NCI-H345 treated with DMSO at 0.1 percent for 48 hours (cell line): ENCODE results near the gene FGF14.
"Not testable (repeated sequence)": the region's sequence is repeated elsewhere in the genome, so short reads cannot be mapped to it uniquely, and the experiment has no call there.

Experiments
- DNase-seq: peaks from one replicate; lab custom pipeline; 2025; ENCODE audit not compliant: unreplicated experiment; lab: John Stamatoyannopoulos, UW

Gene FGF14

DNA sequence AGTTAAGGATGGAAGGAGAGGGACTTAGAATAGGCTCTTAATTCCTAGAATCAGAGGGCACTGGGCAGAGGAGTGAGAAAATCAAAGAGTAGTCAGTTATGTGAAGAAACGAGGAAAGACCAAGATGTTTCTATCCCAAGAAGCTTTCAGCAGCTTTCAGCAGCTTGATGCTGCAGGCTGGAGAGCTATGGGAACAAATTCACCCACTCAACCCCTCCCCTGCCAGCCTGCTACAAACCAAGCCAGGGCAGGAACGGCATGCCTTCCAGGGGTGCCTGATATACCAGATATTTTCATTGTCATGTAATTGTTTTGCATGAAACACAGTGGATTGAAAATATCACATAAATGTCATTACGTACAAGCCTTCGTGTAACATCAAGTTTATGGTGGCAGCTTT is 262.2 kb downstream of the FGF14 start:
- DNase-seq, result no peak

DNA sequence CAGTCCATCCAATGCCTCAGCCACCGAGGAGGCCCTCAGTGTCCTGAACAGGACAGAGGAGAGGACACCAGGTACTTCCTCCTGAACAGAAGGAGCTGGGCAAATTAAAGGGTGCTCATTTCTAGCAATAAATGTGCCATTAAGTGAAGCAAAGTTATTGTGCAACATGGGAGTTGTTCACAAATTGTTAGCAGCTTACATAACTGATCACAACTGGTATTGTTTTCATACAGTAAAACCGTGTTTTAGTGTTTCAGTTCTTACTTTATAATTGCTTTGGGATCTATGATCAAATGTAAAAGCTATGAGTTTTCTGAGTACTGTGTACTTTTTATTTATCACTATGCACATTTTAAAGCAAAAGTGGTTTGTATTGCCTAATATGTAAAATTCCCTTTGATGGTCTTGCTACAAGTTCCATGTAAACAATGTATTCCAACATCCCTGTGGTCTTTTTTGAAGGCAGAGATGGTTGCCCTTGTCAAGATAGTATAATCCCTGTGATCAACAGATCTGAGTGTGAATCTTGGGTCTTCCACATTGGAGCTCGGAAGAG is 263.1 kb downstream of the FGF14 start:
- DNase-seq, result no peak

DNA sequence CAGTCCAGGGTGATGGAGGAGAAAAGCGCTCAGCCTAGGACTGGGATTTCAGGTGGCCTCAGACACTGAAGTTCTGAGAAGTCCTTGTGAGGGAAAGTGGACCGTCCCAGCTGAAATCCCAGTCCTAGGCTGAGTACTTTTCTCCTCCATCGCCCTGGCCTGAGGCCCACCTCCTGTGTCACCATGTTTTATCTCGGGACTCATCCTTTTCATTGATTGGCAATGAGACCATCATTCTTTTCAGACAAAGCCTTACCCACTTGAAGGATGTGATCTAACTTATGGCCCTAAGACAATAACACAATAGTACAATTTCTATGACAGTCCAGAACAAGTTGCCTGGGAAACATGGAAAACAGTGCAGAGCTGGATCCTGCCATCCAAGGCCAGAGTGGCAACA is 263.9 kb downstream of the FGF14 start:
- DNase-seq, result not testable (repeated sequence)

DNA sequence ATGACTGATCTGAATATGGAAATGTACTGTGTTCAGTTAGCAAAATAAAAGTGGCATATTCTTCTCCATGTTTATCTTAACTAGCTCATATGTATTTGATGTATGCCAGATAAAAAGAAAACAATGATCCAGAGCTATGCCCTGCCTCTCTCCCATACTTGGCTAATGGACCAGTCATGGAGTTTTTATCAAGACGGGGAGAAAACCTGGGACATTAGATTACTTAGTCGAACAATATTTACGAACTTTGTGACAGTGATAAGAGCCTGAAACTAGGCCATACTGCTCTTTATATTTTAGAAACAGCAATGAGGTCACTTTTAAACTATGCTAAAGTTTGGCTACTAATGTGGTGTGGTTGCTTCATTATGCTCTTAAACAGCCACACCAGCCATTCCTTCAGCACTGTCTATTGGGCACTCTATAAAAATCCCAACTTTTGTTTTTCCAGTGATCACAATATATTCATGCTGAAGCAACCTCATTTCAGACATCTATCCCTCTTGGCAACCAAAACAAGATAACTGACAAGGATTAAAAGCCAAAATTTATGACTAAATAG is 265.0 kb downstream of the FGF14 start:
- DNase-seq, result no peak

DNA sequence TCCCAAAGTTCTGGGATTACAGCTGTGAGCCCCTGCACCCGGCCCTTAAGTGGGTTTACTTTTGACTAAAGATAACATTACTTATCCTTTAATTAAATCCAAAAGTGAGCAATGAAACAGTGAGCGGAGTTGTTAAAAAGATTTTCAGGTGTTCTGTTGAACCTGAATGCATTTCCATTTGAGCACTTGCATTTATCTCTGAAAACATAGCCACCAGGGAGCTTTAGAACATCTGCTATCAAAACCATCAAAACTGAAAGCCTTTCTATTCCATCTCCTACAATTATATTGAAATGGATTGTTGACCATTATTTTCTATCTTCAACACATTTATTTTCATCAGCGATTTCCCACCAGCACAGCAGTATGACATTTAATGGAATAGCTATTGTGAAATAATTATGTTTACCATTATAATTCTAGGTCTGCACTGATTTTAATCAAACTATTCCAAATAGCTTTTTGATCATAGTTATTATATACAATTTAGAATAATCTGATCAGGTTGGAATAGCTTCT is 269.0 kb downstream of the FGF14 start:
- no peak for DNase-seq

DNA sequence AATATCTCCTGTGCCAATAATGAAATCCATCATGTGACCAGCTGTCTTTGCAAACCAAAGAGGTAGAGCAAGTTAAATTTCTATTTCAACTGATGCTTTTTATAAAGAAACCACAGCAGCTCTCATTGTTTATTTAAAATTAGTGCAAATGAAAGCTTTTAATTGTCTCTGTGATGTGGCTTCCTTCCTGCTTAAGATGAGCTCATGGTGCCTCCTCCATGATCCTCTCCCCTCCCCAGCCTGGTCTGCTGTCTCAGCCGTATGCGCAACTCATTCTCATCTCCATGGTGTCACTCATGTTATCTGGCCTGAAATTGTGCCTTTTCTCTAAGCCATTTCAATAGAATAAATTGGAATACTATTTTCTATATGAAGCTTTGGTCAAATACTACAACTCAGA is 270.6 kb downstream of the FGF14 start:
- DNase-seq, result no peak

DNA sequence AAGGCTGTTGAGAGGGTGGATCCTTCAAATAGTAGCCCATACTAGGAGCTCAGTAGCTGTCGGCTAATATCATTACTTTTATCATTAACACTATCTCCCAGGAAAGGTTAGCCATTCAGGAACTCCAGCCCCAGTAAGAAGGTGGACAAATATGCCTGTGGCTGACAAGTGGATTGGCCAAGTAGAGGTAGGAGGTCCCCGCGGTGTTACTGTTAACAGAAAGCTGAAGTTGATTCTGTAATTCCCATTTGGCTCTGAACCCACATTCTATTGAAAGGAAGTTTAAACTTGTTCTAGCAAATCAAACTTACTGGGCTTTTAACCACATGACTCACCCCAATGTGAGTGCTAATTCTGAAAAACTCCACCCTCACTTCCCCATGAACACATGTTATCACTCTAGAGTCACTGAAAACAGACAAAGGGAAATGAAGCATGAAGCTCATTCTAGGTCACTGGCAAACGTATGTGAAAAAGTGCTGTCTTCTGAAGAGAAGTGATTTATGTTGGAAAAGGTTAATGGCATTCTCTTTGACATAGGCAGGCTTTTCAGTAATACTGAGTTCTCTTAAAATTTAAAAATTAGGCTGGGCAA is 273.5 kb downstream of the FGF14 start:
- DNase-seq, result peak; percentile 22

DNA sequence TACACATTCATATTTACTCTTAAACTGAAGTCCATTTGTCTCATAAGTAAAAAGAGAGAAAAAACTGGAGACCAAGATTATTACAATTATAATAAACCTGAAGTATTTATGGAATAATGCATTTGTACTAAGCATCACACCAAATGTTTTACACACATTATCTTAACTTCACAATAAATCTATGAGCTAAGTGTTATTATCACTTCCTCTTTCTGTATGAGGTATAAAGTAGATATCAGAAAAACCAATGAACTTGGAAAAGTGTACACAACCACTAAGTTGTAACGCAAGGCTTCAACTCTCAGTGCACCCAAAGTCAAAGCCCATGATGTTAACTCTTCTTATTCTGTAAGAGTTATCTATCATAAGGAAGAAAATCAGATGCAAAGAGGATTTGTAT is 274.7 kb downstream of the FGF14 start:
- DNase-seq, result no peak

DNA sequence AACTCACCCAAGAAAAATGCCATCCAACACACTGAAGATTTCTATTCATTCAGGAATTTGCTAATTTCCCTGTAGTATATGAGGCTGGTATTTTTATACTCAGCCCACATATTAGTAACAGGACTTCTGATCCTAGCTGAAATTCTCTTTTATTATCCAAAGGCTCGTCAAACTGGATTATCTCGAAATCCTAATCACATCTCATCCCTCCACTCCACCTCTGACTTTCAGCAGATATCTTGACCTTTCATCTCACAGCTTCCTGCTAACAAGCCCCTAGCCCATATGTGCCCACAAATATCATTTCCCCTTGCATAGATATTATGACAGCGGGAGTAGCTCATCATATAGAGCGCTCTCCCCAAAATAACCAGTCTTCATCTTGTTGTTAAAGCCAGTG is 279.7 kb downstream of the FGF14 start:
- DNase-seq, result no peak

DNA sequence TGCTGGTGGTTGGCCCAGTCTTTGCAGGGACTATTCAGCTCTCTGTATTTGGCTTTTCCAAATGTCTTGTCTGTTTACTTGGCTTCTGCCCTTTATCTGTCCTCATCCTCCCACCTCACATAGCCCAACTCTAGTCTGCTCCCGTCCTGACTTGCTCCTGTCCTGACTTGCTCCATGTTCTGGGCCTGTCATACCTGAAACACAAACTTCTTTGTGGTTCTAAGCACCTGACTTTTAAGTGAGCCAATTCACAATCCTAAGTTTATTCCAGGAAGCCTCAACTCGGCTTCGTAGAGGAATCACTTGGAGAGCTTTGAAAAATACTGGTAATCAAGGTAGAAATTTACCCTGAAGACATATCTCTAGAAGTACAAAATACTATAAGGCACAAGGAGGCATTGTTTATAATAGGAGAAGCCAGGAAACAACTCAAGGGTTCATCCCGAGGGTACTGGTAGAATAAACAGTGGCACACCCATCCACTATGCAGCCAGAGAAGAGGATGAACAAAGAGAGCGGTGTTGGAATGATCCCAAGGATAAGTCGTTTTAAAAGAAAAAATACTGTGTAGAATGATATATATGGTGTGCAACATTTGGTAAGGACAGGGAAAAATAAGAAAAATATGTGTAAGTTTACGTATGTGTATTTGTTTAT is 284.5 kb downstream of the FGF14 start:
- no peak for DNase-seq

DNA sequence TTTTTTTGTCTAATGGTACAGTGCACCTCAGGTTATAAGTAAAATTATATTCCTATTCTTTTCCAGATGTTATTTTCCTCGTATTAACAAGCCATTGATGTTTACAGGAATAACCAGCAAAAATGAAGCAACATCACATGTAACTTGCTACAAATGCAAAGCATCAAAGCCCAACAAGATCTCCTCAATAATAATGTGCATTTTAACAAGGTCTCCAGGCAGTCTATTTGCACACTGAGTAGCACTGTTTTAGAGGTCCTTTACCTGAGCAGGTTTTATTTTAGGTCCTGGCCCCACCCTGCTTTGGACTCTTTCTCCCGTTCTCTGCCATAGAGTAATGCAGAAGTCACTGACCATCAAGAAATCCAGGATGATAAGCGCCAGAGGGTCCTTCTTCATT is 298.4 kb downstream of the FGF14 start:
- no peak for DNase-seq

DNA sequence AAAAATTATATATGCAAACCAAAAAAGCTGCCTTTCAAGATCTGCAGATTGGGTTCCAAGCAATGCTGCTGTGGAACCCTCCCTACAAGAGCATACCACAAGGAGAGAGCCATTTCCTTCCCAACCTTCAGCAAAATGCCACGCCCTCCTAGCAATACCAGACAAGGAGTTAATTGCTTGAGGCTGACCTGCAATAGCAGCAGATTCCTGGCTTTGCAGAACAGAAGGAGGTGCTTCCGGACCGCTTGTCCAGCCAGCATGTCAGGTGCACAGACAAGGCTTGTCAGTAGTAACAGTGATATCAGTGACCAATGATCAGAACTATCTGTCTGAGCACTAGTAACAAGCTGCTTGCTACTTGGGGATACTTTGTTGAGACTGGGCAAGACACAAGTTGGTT is 301.6 kb downstream of the FGF14 start:
- no peak for DNase-seq

DNA sequence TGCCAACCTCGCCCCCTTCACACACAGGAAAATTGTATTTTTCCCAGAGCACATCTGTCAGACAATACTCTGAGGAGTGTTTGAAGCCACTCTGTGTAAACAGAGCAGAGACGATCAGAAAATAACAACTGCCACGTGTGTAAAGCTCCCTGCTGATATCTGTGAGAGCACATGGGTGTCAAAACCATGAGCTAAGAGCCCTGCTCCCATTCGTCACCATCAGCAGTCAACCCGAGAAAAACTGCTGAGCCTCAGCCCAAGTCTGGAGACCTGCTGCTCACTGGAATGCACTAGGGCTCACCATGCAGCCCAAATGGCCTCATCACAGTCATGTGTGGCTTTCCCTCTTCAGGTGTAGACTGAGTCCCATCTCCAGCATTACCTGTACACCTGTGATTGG is 304.1 kb downstream of the FGF14 start:
- peak; percentile 74 for DNase-seq

DNA sequence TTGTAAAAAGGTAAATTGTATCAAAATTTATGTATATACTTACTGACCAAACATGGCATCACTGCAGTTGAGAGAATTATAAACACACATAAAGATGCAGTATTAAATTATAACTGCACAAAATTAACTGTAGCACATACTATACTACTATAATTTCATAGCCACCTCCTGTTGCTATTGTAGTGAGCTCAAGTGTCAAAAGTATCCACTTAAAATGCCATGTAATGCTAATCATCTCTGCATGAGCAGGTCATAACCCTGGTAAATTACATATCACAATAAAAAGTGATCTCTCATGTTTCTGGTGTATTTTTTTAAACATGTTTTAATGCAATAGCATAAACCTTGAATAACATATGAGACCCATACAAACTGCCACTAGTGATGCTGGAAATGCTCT is 308.6 kb downstream of the FGF14 start:
- not testable (repeated sequence) for DNase-seq

DNA sequence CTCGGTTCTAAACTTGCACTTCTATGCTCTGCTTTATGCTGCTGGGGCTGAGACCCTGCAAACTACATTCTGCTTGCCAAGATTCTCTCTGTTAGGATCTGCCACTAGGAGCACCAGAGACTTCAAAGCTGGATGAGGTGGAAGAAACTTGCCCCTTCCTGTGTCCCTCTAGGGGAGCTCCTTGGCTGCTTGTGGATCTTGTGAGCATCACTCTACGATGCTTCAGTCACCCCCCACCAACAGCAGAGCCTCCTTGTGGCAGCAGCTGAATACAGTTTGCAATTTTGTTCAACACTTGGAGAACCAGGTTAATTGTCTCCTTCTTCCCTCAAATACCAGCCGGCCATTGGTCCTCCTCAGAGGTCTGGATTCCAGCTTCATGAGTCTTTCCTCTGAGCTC is 310.6 kb downstream of the FGF14 start:
- no peak for DNase-seq

DNA sequence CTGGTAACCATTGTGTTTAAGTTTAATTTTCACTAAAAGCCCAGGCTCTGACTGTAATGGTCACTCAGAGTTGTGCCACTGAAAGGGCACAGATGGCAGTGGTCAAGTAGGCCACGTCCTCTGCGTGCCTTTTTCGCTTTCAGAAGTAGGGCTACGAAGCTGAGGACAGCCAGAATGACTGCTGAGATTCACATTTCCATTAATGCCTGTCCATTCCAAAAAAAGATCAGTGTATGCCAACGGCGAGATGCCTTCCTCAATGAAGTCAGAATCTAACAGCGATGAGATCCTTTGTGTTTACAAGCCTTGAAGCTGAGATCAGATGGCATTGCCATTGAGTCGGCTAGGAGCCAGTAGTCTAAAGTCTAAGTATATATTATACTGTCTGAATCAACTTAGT is 311.3 kb downstream of the FGF14 start:
- DNase-seq, result no peak

DNA sequence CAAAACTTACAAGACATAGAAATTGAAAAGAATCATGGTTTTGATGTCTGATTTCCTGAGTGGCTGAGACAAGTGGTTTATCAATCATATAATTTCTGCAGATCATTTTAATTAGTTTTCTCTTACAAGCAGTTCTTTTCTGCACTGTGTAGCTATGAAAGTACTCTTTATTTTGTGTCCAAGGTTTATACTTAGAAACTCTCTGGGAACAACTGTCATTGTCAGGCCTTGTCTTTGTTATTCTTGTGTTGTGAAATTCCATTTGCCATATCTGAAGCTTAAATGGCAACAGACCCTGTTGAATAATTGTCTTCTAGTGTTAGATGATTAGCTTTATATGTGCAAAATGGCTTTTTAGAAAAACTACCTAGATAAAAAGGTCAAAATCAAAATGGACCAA is 312.1 kb downstream of the FGF14 start:
- DNase-seq, result no peak

DNA sequence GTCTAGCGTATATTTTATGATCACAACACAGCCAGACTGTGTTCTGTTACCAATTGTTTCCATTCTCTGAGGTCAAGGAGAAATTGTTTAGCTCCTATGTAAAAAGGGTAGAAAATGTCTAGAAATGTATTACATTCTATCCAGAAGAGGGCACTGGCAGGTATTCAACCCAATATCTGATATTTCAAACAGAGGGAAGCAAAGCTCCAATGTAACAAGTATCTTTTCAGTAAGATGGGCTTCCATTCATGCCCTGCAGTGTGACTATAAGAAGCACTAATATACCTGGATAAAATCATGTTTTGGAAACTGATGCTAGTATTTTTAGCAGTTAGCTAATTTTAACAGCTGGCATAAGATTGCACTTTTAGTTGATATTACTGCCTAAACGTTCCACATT is 312.7 kb downstream of the FGF14 start:
- no peak for DNase-seq

DNA sequence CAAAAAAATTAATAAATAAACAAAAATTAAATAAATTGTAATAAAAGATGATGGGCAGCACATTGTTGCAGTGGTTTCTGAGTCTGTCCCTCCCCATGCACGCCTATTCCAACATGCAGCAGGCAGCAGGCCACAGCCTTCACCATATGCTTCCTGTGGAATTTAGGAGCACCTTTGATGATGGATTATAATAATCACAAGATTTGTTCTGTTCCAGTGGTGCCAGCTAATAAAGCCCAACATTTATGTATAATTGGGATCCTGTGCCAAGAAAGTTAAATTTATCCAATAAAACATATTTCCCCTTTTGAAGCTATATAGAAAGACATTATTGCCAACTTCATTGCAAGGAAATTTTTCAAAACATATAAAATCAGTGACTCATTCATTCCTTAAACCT is 328.6 kb downstream of the FGF14 start:
- DNase-seq, result no peak

DNA sequence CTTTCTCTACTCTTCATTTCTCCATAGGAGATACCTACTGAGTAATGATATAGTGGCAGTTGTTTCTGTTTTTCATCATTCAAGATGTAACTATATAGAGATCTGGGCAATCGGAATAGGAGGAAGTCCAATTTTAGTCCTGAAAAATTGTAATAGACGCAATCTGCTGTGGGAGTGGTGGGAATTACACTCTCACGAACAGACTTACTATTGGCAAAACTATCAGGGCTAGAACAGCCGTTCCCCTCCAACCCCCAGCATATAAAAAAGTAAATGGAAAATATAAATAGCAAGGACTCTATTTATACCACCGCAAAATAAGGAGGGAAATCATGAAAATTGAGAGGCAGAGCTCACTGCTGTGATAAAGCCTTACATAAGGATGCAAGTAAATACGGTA is 330.1 kb downstream of the FGF14 start:
- DNase-seq, result no peak

DNA sequence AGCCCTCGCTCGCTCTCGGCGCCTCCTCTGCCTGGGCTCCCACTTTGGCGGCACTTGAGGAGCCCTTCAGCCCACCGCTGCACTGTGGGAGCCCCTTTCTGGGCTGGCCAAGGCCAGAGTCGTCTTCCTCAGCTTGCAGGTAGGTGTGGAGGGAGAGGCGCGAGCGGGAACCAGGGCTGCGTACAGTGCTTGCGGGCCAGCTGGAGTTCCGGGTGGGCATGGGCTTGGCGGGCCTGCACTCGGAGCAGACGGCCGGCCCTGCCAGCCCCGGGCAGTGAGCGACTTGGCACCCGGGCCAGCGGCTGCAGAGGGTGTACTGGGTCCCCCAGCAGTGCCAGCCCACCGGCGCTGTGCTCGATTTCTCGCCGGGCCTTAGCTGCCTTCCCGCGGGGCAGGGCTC is 333.5 kb downstream of the FGF14 start:
- not testable (repeated sequence) for DNase-seq

DNA sequence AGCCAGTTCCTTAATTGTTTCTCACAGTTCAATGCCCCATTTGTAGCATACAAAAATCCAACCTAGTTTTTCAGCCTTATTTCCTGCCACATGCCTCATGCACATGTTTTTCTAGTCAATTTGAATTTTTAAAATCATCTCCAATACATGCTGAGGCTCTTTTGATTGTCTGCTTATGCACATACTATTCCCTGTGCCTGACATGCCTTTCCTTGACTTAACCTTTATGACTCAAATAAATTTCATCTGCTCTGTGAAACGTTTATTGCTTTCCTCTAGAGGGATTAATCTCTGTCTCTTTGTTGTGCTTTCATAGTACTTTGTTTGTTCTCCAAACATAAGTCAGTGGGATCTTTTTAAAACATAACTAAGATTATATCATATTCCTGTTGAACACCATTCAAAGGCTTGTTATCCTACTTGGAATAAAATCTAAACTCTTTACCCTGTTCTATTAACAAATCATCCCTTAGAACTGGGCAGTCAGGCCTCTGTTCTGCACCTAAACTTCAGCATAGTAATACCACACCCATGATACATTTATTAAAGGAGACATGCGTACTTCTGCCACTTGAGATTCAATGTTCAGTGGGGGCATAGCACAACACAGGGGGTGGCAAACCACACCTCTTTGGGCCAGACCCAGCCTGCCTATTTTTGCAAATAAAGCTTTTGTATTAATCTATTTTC is 346.6 kb downstream of the FGF14 start:
- DNase-seq, result no peak
